ENCODE data around the gene ERGIC2. TPM values are rescaled to one million over a fixed set of nuclear protein-coding genes. Genes with fewer than 3 reads are reported as not detected.

Gene ERGIC2
- total RNA-seq, 1 experiment from 2014 or later = 69.8 TPM

DNA sequence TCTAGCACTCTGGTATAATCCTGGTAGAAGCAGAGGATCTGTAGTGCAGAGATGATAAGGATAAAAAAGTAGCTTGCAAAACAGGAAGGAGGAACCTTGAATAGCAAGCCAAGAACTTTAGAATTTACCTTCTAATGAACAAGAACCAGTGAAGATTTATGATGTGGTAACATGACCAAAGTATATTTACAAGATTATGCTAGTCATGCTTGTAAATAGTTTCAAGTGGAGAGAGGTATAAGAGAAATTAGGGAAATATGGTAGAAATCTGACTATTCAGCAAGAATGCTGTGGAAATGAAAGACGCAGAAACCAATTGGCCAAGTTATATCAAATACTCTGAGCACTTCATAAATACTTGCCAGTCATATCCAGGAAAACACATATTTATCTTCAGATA, 47.8 kb downstream of the ERGIC2 start:
- H2BK15ac ChIP-seq (ENCODE audit: low read depth, low read length) = no peak overlapping the region
- no CpG with 5 or more reads among the region's 1 CpG for WGBS (ENCODE audit: extremely low coverage, insufficient read length, low lambda C conversion rate)
- Mint-ChIP-seq H3K9me3 (no peaks in the 10 kb centered on the region), H3K27me3 (ENCODE audit: low read depth) (no peaks in the 10 kb centered on the region), H3K4me1 (no peaks in the 10 kb centered on the region), H3K36me3 (ENCODE audit: insufficient read depth in 1 of 3, low read depth in 3 of 3) (peaks cover 0 to under 1% (median 0%) of the 10 kb centered on the region in 3 experiments; a peak in 1 of 7 replicates), H3K27ac (no peak overlapping the region), H3K4me3 (no peak overlapping the region)
- no peaks in the 10 kb centered on the region for H3K79me2 ChIP-seq (ENCODE audit: insufficient read depth, low read length)
- H2BK12ac ChIP-seq (ENCODE audit: insufficient read length, low read depth, low read length) = no peak overlapping the region
- H4K91ac ChIP-seq (ENCODE audit: insufficient read length, low read depth, low read length) = no peak overlapping the region
- H3K23me2 ChIP-seq (ENCODE audit: insufficient read length, low read depth, low read length, poor library complexity, severe bottlenecking) = no peaks in the 10 kb centered on the region
- no peaks in the 10 kb centered on the region for H3K9me3 ChIP-seq (ENCODE audit: control insufficient read depth, low read depth, low read length)
- no peak overlapping the region for H2AFZ ChIP-seq (ENCODE audit: low read length)
- H3K4me2 ChIP-seq (ENCODE audit: insufficient read depth, insufficient read length, low read length) = no peak overlapping the region
- TF ChIP-seq, protein P1, sequence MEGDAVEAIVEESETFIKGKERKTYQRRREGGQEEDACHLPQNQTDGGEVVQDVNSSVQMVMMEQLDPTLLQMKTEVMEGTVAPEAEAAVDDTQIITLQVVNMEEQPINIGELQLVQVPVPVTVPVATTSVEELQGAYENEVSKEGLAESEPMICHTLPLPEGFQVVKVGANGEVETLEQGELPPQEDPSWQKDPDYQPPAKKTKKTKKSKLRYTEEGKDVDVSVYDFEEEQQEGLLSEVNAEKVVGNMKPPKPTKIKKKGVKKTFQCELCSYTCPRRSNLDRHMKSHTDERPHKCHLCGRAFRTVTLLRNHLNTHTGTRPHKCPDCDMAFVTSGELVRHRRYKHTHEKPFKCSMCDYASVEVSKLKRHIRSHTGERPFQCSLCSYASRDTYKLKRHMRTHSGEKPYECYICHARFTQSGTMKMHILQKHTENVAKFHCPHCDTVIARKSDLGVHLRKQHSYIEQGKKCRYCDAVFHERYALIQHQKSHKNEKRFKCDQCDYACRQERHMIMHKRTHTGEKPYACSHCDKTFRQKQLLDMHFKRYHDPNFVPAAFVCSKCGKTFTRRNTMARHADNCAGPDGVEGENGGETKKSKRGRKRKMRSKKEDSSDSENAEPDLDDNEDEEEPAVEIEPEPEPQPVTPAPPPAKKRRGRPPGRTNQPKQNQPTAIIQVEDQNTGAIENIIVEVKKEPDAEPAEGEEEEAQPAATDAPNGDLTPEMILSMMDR (conservative IDR thresholded peaks at IDR 0.05) = no peak
- no peak overlapping the region for H4K8ac ChIP-seq (replicated peaks; ENCODE audit: insufficient read length, low read depth, low read length)
- H3K4me1 ChIP-seq (ENCODE audit: insufficient read depth, low read length) = no peaks in the 10 kb centered on the region
- no peaks in the 10 kb centered on the region for H4K20me1 ChIP-seq (ENCODE audit: control insufficient read depth, insufficient read depth, insufficient read length)
- H3K27ac ChIP-seq (ENCODE audit: insufficient read length, low read depth, low read length) = no peak overlapping the region
- no peak overlapping the region for H3K23ac ChIP-seq (ENCODE audit: insufficient read length, low read depth, low read length)
- no peaks in the 10 kb centered on the region for H3K79me1 ChIP-seq (ENCODE audit: insufficient read depth, low read depth, low read length, poor library complexity, severe bottlenecking)
- H3K27me3 ChIP-seq (ENCODE audit: insufficient read depth, low read length) = no peaks in the 10 kb centered on the region
- H2BK120ac ChIP-seq (ENCODE audit: low read depth, low read length, poor library complexity, severe bottlenecking) = no peak overlapping the region
- no peak overlapping the region for H3T11ph ChIP-seq (ENCODE audit: low read length)
- no peak overlapping the region for H3K4ac ChIP-seq (ENCODE audit: low read depth, low read length)
- no peak overlapping the region for H3K9ac ChIP-seq (ENCODE audit: extremely low read depth, insufficient read length, low read length)
- H2AK5ac ChIP-seq (ENCODE audit: insufficient read length, low read length) = no peak overlapping the region
- H3K56ac ChIP-seq (ENCODE audit: insufficient read length, low read depth, low read length) = no peak overlapping the region
- H3K14ac ChIP-seq (ENCODE audit: insufficient read depth, low read length) = no peak overlapping the region
- H2BK5ac ChIP-seq (ENCODE audit: insufficient read length, low read length) = no peak overlapping the region
- no peak overlapping the region for H2BK20ac ChIP-seq (ENCODE audit: low read depth, low read length, poor library complexity, severe bottlenecking)
- H4K5ac ChIP-seq (ENCODE audit: insufficient read length, low read depth, low read length) = no peak overlapping the region
- no peak overlapping the region for H3K18ac ChIP-seq (ENCODE audit: insufficient read length, low read depth, low read length)
- DNase-seq = no peak
